HEK293 (cell line): ENCODE data around the gene OR7G3.

Source experiments
- BCL6B ChIP-seq: fragments of 450-650 bp; formaldehyde crosslinking; IDR thresholded peaks from 2 replicates; pipeline ENCODE4 v1.5.1; 2017; ENCODE audit warnings: missing biosample characterization, missing genetic modification characterization
- EGR2 ChIP-seq: fragments of 450-650 bp; formaldehyde crosslinking; IDR thresholded peaks from 2 replicates; pipeline ENCODE4 v1.5.1; 2016; ENCODE audit warnings: low read depth, missing biosample characterization, missing genetic modification characterization
- KLF17 ChIP-seq: fragments of 450-650 bp; formaldehyde crosslinking; IDR thresholded peaks from 2 replicates; pipeline ENCODE4 v1.5.1; 2016; ENCODE audit warnings: missing biosample characterization, missing genetic modification characterization
- PATZ1 ChIP-seq: fragments of 450-650 bp; formaldehyde crosslinking; IDR thresholded peaks from 2 replicates; pipeline ENCODE4 v1.5.1; 2016; ENCODE audit warnings: missing biosample characterization, missing genetic modification characterization
- REST ChIP-seq: fragments of 450-650 bp; formaldehyde crosslinking; IDR thresholded peaks from 2 replicates; pipeline ENCODE4 v1.5.1; 2016; ENCODE audit warnings: missing biosample characterization, missing genetic modification characterization
- SCRT2 ChIP-seq: fragments of 450-650 bp; formaldehyde crosslinking; IDR thresholded peaks from 2 replicates; pipeline ENCODE4 v1.5.1; 2016; ENCODE audit warnings: missing biosample characterization, missing genetic modification characterization
- SP2 ChIP-seq: fragments of 450-650 bp; formaldehyde crosslinking; IDR thresholded peaks from 2 replicates; pipeline ENCODE4 v1.5.1; 2016; ENCODE audit warnings: missing biosample characterization, missing genetic modification characterization
- SP7 ChIP-seq: fragments of 450-650 bp; formaldehyde crosslinking; IDR thresholded peaks from 2 replicates; pipeline ENCODE4 v1.5.1; 2016; ENCODE audit warnings: missing biosample characterization, missing genetic modification characterization
- YY1 ChIP-seq: fragments of 450-650 bp; formaldehyde crosslinking; IDR thresholded peaks from 2 replicates; pipeline ENCODE4 v1.5.1; 2018; ENCODE audit warnings: missing biosample characterization, missing genetic modification characterization
- ZBTB11 ChIP-seq: fragments of 450-650 bp; formaldehyde crosslinking; conservative IDR thresholded peaks from 2 replicates; pipeline ENCODE4 v1.5.1; 2016; ENCODE audit warnings: low read depth, missing biosample characterization, missing genetic modification characterization
- ZBTB17 ChIP-seq: fragments of 450-650 bp; formaldehyde crosslinking; IDR thresholded peaks from 2 replicates; pipeline ENCODE4 v1.5.1; 2016; ENCODE audit warnings: missing biosample characterization, missing genetic modification characterization
- ZBTB48 ChIP-seq: fragments of 450-650 bp; formaldehyde crosslinking; IDR thresholded peaks from 2 replicates; pipeline ENCODE4 v1.5.1; 2016; ENCODE audit warnings: missing biosample characterization, missing genetic modification characterization
- ZFP37 ChIP-seq: fragments of 450-650 bp; formaldehyde crosslinking; IDR thresholded peaks from 2 replicates; pipeline ENCODE4 v1.5.1; 2016; ENCODE audit warnings: missing biosample characterization, missing genetic modification characterization
- ZIC2 ChIP-seq: fragments of 450-650 bp; formaldehyde crosslinking; IDR thresholded peaks from 2 replicates; pipeline ENCODE4 v1.5.1; 2016; ENCODE audit warnings: missing biosample characterization, missing genetic modification characterization
- ZNF324 ChIP-seq: fragments of 450-650 bp; formaldehyde crosslinking; IDR thresholded peaks from 2 replicates; pipeline ENCODE4 v1.5.1; 2016; ENCODE audit warnings: missing biosample characterization, missing genetic modification characterization
- ZNF335 ChIP-seq: fragments of 450-650 bp; formaldehyde crosslinking; conservative IDR thresholded peaks from 2 replicates; pipeline ENCODE4 v1.5.1; 2016; ENCODE audit warnings: missing biosample characterization, missing genetic modification characterization
- ZNF341 ChIP-seq: fragments of 450-650 bp; formaldehyde crosslinking; IDR thresholded peaks from 2 replicates; pipeline ENCODE4; 2016; ENCODE audit warnings: low read depth, missing biosample characterization, missing genetic modification characterization
- ZNF426 ChIP-seq: fragments of 450-650 bp; formaldehyde crosslinking; IDR thresholded peaks from 2 replicates; pipeline ENCODE4 v1.5.1; 2017; ENCODE audit warnings: missing biosample characterization, missing genetic modification characterization, mild to moderate bottlenecking, inconsistent platforms, moderate library complexity
- ZNF521 ChIP-seq: fragments of 450-650 bp; formaldehyde crosslinking; IDR thresholded peaks from 2 replicates; pipeline ENCODE4 v1.5.1; 2017; ENCODE audit warnings: missing biosample characterization, mild to moderate bottlenecking, missing genetic modification characterization
- ZNF571 ChIP-seq: fragments of 450-650 bp; formaldehyde crosslinking; IDR thresholded peaks from 2 replicates; pipeline ENCODE4 v1.5.0; 2017; ENCODE audit warnings: missing biosample characterization, missing genetic modification characterization
- ZNF629 ChIP-seq: fragments of 450-650 bp; formaldehyde crosslinking; IDR thresholded peaks from 2 replicates; pipeline ENCODE4 v1.5.1; 2017; ENCODE audit warnings: missing biosample characterization, missing genetic modification characterization
- ZNF692 ChIP-seq: fragments of 450-650 bp; formaldehyde crosslinking; IDR thresholded peaks from 2 replicates; pipeline ENCODE4 v1.5.1; 2016; ENCODE audit warnings: missing biosample characterization, missing genetic modification characterization
- ZXDB ChIP-seq: fragments of 450-650 bp; formaldehyde crosslinking; IDR thresholded peaks from 2 replicates; pipeline ENCODE4 v1.5.1; 2016; ENCODE audit warnings: missing biosample characterization, missing genetic modification characterization

The OR7G3 gene

GRCh38 chr19:9140159-9140874 is 13.6 kb upstream of the OR7G3 start, which contains the start of gene ZNF317 (continued):
- 0 out of 2 replicates have a peak, but pooled peaks have one; percentile 36 for TF ChIP-seq KLF17 (tag by site-specific recombination)
- TF ChIP-seq ZNF571, result no peak
- peak; percentile 83 for TF ChIP-seq YY1 (tag by site-specific recombination)
- TF ChIP-seq REST (tag by site-specific recombination), result peak; percentile 25; the same call in 1 of the 2 replicates
- 0 out of 2 replicates have a peak, but pooled peaks have one; percentile 10 for TF ChIP-seq EGR2
- TF ChIP-seq ZNF692 (tag by site-specific recombination), result peak; percentile 19; the same call in 1 of the 2 replicates
- TF ChIP-seq ZXDB (tag by site-specific recombination), result peak; percentile 66
- peak; percentile 33; the same call in 1 of the 2 replicates for TF ChIP-seq SP2 (tag by site-specific recombination)
- TF ChIP-seq ZIC2 (tag by site-specific recombination), result no peak
- peak; percentile 89 for TF ChIP-seq ZNF335 (tag by site-specific recombination)
- no peak for TF ChIP-seq SCRT2
- TF ChIP-seq ZNF324 (tag by site-specific recombination), result peak; percentile 51; the same call in 1 of the 2 replicates
- TF ChIP-seq ZBTB17 (tag by site-specific recombination), result peak; percentile 57; the same call in 1 of the 2 replicates
- TF ChIP-seq BCL6B (tag by site-specific recombination), result no peak
- TF ChIP-seq PATZ1 (tag by site-specific recombination), result peak; percentile 28; the same call in 1 of the 2 replicates
- TF ChIP-seq SP7 (tag by site-specific recombination), result peak; percentile 52; the same call in 1 of the 2 replicates
- no peak for TF ChIP-seq ZNF426 (tag by site-specific recombination)
- 0 out of 2 replicates have a peak, but pooled peaks have one; percentile 20 for TF ChIP-seq ZNF341 (tag by site-specific recombination)
- peak; percentile 34; the same call in 1 of the 2 replicates for TF ChIP-seq ZFP37 (tag by site-specific recombination)
- TF ChIP-seq ZNF521 (tag by site-specific recombination), result no peak
- 0 out of 2 replicates have a peak, but pooled peaks have one; percentile 32 for TF ChIP-seq ZBTB11 (tag by site-specific recombination)
- peak; percentile 25 for TF ChIP-seq ZNF629 (tag by site-specific recombination)
- TF ChIP-seq ZBTB48 (tag by site-specific recombination), result peak; percentile 75
